NCI-H1092 (cell line): ENCODE results near the gene HPD.
A peak's percentile ranks its signal among the peaks of the same experiment; 100 is the strongest.

ENCODE experiments used
- DNase-seq: peaks from one replicate; lab custom pipeline; 2025; lab: John Stamatoyannopoulos, UW

Gene HPD

DNA sequence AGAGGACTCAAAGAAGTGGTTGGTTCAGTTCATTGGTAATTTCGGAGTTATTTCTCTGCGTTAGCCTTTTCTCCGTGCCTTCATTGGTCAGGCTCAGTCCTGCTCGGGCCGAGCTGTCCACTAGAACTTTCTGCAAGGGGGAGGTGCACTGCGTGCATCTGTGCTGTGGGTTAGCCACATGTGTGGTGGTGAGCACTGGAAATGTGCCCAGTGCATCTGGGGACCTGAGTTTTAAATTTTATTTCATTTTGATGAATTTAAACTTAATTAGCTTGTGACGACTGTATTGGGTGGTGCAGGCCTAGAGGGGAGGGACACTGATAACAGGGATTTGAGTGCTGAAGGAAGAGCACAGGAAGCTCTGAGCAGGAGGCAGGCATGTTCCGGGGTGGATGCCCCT lies 30.4 kb downstream of the HPD start:
- DNase-seq, result no peak

DNA sequence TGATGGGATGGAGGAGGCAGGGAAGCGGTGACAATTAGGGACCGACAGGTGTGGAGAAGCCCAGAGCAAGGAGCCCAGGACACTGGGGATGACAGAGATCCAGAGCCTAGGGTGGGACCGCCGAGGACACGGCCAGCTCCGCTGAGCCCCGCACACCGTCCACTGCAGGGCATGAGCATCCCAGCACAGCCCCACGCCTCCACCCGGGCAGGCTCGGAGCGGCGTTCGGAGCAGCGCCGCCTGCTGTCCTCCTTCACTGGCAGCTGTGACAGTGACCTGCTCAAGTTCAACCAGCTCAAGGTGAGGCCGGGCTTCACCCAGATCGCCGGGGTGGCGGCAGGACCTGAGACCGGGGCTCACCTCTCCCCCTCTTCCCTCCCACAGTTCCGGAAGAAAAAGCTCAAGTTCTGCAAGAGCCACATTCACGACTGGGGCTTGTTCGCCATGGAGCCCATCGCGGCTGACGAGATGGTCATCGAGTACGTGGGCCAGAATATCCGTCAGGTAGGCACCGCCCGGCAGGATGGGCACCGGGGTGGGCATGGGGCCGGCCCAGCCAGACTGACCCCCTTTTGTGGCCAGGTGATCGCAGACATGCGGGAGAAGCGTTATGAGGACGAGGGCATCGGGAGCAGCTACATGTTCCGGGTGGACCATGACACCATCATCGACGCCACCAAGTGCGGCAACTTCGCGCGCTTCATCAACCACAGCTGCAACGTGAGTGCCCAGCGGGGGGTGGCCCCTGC lies 31.1 kb downstream of the HPD start:
- DNase-seq, result no peak

DNA sequence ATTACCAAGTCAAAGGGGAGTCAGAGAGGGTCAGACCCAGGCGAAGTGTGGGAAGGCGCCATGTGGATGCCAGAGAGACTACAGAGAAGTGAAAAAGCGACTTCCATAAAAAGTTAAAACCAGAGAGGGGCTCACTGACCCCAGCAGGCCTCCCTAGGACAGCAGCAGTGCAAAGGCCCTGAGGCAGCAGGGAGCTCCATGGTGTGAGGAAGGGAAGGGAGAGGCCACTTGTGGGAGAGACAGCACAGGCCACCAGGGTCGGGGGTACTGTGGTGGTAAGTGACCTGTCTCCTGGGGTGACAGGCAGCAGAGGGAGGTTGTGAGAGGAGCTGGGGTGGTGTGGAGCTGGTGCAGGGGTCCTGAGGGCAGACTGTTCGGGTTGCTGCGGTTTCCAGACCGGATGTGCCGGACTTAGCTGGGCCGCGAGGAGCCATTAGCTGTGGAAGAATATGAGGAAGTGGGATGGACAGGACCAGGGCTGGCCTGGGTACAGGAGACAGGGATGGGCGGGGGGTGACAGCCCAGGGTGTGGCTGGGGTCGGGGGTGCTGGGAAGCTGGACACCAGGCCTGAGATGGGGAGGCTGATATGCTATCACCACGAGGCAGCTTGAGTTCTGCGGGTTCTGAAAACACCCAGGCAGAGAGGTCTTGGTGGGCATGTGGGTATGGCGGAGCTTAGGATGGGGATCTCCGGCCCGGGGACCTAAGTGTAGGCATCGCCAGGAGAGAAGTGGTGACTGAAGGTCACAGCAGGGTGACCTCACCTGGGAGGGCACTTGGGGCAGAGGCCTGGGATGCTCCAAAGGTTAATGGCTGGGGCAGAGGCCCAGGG lies 32.1 kb downstream of the HPD start:
- no peak for DNase-seq

DNA sequence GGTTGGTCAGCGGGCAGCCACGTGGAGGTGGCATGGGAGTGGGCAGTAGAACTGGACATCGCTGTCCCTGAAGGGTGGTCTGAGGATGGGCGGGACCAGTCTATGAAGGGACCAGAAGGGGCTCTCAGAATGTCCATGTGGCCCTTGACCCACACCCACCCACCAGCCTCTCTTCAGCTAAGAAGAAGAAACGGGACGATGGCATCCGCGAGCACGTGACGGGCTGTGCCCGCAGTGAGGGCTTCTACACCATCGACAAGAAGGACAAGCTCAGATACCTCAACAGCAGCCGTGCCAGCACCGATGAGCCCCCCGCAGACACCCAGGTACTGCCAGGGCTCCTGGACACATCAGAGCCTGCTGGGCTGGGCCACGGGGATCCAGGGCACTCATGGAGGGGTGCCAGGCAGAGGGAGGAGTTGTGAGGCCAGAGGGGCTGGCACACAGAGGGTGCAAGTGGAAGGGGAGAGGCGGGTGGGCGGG lies 33.6 kb downstream of the HPD start:
- DNase-seq, result no peak

DNA sequence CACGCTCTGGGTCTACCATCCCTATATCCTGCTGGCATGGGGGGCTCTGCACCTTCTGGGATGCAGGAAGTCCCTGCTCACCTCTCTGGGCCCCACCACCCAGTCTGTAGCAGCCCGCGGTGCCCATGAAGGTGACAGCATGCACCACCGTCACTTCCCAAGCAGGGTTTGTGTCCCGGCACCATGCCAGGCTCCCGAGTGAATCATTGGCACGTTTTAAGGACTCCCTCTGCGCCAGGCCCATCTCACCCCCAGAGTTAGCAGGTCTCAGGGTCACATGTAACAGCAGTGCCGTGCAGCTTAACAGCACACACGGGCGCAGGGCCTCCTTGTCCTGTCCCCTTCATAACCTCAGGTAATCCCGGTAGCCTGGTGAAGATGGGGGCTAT lies 34.9 kb downstream of the HPD start:
- DNase-seq, result no peak

DNA sequence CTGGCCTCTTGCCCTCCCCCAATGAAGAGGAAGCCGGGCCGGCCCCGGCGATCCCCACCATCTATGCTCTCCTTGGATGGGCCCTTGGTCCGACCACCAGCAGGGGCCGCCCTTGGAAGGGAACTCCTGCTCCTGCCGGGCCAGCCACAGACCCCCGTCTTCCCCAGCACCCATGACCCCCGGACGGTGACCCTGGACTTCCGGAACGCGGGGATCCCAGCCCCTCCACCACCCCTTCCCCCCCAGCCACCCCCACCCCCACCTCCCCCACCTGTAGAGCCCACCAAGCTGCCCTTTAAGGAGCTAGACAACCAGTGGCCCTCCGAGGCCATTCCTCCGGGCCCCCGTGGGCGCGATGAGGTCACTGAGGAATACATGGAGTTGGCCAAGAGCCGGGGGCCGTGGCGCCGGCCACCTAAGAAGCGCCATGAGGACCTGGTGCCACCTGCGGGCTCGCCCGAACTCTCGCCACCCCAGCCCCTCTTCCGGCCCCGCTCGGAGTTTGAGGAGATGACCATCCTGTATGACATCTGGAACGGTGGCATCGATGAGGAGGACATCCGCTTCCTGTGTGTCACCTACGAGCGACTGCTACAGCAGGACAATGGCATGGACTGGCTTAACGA lies 35.4 kb downstream of the HPD start:
- DNase-seq, result no peak

DNA sequence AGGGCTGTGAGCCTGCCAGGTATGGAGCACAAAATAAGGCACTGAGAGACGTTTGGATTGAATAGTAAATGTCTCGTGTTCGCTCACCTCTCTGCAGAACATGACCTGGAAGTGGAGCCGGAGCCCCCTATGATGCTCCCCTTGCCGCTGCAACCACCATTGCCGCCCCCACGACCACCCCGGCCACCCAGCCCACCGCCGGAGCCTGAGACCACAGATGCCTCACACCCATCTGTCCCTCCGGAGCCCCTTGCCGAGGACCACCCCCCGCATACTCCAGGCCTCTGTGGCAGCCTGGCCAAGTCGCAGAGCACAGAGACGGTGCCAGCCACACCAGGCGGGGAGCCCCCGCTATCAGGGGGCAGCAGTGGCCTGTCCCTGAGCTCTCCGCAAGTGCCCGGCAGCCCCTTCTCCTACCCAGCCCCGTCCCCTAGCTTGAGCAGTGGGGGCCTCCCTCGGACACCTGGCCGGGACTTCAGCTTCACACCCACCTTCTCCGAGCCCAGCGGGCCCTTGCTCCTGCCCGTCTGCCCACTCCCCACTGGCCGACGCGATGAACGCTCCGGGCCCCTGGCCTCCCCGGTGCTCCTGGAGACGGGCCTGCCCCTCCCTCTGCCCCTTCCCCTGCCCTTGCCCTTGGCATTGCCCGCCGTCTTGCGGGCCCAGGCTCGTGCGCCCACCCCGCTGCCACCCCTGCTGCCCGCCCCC lies 36.1 kb downstream of the HPD start:
- DNase-seq, result no peak

DNA sequence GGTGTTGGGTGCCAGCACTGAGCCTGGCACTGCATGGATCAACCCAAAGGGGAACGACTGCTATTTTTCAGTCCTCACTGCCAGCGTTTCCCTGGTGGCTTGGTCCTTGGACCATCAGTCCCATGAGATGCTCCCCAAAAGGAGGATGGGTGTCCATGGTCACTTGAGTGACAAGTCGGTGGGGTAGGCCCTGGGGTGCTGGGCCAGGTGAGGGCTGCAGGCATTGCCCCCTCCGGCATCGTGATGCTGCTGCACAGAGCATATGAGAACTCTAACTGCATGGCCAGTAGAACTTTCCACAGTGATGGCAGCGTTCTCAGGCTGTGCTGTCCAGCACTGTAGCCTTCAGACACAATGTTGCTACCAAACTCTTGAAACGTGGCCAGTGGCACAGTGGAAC lies 38.6 kb downstream of the HPD start:
- DNase-seq, result no peak

DNA sequence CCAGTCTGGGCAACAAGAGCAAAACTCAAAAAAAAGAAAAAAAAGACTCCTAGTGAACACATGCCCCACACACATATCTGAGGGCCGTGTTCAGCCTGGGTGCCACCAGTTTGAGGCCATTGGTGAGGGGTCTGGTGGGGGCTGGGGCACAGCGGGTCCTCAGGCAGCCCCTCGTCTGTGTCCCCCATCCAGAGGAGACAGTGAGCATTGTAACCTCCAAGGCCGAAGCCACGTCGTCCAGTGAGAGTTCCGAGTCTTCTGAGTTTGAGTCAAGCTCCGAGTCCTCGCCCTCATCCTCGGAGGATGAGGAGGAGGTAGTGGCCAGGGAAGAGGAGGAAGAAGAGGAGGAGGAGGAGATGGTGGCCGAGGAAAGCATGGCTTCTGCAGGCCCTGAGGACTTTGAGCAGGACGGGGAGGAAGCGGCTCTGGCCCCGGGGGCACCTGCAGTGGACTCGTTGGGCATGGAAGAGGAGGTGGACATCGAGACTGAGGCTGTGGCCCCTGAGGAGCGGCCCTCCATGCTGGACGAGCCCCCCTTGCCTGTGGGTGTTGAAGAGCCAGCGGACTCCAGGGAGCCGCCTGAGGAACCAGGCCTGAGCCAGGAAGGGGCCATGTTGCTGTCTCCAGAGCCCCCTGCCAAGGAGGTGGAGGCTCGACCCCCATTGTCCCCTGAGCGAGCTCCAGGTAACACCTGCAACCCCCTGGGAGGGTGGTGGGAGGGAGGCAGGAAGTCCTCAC lies 39.3 kb downstream of the HPD start:
- no peak for DNase-seq

DNA sequence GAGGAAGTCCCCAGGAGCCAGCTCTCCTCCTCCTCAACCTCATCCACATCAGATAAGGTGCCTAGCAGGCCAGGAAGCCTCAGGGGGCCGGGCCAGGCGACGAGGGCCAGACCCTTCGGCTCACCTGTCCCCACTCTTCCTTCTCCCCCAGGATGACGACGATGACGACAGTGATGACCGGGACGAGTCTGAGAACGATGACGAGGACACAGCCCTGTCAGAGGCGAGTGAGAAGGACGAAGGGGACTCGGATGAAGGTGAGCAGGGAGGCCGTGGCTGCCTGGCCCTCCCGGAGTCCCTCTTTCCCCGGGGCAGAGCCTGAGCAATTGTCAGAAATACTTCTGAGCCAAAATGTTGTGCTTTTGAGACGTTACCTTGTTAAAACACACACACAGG lies 41.0 kb downstream of the HPD start:
- no peak for DNase-seq

DNA sequence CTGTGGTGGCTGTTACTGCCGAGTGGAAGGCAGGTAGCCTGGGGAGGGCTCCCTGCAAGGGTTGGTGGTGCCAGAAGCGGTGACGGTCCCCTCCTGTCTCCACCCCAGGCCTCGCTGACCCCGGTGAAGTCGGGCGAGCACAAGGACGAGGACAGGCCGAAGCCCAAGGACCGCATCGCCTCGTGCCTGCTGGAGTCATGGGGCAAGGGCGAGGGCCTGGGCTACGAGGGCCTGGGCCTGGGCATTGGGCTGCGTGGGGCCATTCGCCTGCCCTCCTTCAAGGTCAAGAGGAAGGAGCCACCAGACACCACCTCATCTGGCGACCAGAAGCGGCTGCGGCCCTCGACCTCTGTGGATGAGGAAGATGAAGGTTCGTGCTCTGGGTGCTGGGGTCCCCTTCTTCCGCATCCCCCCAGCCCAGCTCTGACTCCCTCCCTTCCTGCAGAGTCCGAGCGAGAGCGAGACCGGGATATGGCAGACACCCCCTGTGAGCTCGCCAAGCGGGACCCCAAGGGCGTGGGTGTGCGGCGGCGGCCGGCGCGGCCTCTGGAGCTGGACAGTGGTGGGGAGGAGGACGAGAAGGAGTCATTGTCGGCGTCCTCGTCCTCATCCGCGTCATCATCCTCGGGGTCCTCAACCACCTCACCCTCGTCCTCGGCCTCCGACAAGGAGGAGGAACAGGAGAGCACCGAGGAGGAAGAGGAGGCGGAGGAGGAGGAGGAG lies 41.6 kb downstream of the HPD start:
- no peak for DNase-seq

DNA sequence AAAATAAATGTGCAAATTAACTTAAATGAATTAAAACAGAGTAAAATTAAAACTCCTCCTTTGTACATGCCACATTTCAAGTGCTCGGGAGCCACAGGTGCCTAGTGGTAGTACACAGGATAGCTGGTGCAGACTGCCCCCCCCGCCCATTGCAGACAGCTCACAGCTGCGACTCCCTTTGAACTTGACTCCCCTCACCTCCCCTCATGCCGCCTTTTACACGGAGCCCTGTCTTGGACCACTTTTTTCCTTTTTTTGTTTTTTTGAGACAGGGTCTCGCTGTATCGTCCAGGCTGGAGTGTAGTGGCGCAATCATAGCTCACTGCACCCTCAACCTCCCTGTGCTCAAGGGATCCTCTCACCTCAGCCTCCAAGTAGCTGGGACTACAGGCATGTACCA lies 43.4 kb downstream of the HPD start:
- DNase-seq, result no peak

DNA sequence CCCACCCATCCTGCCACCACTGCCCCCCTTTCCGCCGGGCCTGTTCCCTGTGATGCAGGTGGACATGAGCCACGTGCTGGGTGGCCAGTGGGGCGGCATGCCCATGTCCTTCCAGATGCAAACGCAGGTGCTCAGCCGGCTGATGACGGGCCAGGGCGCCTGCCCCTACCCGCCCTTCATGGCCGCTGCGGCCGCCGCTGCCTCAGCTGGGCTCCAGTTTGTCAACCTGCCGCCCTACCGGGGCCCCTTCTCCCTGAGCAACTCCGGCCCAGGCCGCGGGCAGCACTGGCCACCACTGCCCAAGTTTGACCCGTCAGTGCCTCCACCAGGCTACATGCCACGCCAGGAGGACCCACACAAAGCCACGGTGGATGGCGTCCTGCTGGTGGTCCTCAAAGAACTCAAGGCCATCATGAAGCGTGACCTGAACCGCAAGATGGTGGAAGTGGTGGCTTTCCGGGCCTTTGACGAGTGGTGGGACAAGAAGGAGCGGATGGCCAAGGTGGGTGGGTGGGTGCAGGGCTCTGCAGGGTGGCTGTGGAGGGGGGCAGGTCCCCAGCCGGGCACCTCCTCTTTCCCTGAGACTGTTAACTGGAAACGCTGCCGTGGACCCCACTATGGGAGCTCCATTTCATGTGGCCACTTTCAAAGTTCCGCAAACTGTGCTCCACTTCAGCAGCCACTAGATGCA lies 44.1 kb downstream of the HPD start:
- DNase-seq, result no peak

DNA sequence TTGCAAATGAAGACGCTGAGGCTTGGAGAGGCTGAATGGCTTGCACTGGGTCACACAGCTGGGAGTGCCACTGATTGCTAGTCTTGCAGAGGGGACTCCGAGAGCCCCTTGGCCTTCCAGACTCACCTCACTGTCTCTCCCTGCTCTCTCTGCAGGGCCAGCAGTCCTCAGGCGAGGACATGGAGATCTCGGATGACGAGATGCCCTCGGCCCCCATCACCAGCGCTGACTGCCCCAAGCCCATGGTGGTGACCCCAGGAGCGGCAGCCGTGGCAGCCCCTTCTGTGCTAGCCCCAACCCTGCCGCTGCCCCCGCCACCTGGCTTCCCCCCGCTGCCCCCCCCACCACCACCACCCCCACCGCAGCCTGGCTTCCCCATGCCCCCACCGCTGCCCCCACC lies 44.7 kb downstream of the HPD start:
- DNase-seq, result no peak

DNA sequence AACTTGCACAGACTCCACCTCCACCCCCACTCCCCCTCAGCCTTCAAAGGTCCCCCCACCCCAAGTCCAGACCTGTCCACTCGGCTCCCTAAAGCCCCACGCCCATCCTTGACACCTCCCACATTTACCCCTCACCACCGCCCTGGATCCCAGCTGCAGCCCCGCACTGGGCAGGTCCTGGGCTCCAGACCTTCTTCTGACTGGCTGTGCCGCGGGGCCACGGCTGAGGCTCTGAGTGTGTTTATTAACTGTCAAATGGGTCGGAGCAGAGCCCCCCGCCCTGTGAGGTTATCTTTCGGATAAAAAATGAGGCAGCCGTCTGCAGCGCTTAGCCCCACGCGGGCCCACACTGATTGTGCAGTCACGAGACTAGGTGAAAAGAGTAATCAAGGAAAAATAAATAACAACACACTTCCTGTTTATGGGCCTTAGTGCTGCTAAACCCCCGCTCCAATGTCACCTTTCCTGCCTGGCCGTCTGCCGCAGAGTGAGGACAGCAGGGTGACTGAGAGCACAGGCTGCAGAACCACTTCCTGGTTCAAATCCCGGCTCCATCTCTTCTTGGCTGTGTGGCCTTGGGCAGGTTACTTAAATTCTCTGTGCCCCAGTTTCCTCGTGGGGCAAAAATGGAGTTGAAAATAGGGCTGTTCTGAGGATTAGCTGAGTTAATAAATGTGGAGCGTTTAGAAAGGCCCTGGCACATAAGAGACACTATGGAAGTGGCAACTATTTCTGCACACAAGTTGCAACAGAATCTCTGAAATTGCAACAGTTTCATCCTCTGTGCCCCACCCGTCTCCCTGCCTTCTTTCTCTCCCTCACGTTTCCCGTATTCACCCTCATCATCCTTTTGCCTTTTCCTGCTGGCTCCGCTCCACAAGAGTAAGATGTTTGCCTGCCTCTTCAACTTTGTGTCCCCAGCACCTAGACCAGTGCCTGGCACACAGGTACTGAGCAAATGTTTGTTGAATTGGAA lies 45.5 kb downstream of the HPD start:
- DNase-seq, result no peak

DNA sequence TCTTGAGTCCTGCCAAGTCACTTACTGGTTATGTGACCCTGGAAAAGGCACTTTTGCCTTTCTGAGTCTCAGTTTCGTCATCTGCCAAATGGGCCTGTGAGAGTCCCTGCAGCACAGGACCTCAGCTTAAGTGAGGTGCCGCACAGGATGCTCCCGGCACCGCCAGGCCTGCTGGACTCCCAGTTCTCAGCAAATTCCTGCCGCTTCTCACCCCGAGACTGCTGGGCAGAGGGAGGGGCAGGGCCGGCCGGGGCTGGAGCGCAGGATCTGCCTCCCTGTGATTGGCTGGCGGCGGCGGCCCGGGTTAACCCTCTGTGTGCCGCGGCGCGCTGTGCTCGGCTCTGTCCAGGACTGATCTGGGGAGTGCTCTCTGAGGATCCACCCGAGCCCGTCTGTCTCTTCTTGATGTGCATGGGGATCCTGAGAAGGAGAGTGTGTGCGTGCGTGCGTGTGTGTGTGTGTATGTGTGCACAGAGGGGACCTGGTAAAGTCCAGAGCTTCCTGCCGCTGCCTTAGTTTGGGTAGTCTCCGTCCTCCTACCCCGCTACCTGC lies 46.3 kb downstream of the HPD start:
- DNase-seq, result no peak

DNA sequence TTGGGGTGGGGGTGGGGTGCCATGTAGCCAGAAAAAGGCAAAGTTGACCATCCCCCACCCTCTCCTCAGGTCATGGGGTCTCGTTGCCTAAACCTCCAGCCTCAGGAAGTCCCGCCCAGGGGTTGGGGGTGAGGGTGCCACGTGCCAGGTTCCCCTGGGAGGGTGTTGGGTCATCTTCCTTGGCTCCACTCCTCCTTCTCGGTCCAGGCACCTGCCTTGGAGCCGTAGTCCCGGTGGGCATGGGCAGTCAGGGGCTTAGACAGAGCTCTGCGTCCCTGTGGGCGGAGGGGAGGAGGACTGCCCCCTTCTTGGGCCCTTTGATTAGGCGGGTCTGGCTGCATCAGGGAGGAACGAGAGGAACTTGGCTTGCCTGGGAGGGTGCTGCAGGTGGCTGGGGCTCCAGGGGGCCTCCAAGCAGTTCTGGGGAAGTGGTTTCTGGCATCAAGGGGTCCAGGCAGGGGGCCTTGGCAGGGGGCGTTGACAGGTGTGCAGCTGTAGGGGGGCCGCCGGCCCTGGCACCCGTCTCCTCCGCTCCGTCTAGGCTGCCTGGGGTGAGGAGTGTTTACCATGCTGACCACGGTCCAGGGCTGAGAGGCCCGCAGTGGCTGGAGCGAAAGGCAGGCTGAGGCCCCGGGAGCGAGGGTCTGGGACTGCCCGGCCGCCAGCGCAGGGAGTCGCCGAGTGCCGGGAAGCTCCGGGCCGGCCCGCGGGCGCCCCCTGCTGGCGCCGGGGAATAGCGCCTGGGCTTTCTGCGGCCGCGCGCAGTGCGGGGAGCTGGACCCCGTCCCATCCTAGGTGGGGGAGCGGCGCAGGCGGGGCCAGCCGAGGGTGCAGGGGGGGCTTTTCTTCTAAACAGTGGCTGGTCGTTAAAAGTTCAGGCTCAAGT lies 47.0 kb downstream of the HPD start:
- peak; percentile 36 for DNase-seq
